BJ (cell line): ENCODE measurements around the gene UPF2. TPM values are rescaled to one million over a fixed set of nuclear protein-coding genes. Genes with fewer than 3 reads are reported as not detected.

Experiments used
- CTCF ChIA-PET: fragments of 350-600 bp; formaldehyde crosslinking; extraction: SDS; loops from one replicate; lab custom pipeline; 2021; ENCODE audit warnings: antibody characterized with exemption, inconsistent platforms; lab: Yijun Ruan, JAX
- POLR2A ChIA-PET: fragments of 300-600 bp; sonication (Branson Sonifier 250); formaldehyde crosslinking; extraction: SDS; loops from one replicate; lab custom pipeline; 2021; ENCODE audit warnings: antibody characterized with exemption; lab: Charles Lee
- DNase-seq: peaks from one replicate; pipeline ENCODE4 v3.0.0-alpha.2; 2011; ENCODE audit warnings: low read depth
- H3K27me3 ChIP-seq: 2 replicates; pipeline ENCODE4 v1.6.0; 2011; ENCODE audit warnings: low read length; ENCODE audit not compliant: control insufficient read depth, insufficient read depth
- H3K36me3 ChIP-seq: 2 replicates; pipeline ENCODE4 v1.5.1; 2011; ENCODE audit warnings: low read length; ENCODE audit not compliant: control insufficient read depth, insufficient read depth
- H3K4me3 ChIP-seq: 2 replicates; pipeline ENCODE4 v1.5.1; 2011; ENCODE audit warnings: low read depth, mild to moderate bottlenecking, control low read depth, low read length
- CTCF ChIP-seq: IDR thresholded peaks from 2 replicates; pipeline ENCODE4 v1.5.1; 2011; ENCODE audit warnings: low read depth, mild to moderate bottlenecking, control low read depth, inconsistent platforms, low read length, moderate library complexity; ENCODE audit not compliant: insufficient read depth
- polyA plus RNA-seq: library from polyadenylated mRNA; depleted of rRNA; stranded (reverse); fragments of >200 nt; gene quantifications from 2 replicates; pipeline ENCODE4 v1.2.3, GENCODE V29; 2011

Gene UPF2
- polyA plus RNA-seq, 1 experiment: 5.5 TPM

- POLR2A ChIA-PET: no interaction called here
- CTCF ChIA-PET: interaction anchor here (1.6 kb wide), 1 partner anchor 99 kb away, joined by 3 read pairs; no protein-coding TSS in a partner anchor
- H3K4me3 ChIP-seq: no peak overlapping the region
These were observed 156.5 kb downstream of the UPF2 start for GRCh38 chr10:11886138-11886474.

GRCh38 chr10:11885437-11886137, 157.0 kb downstream of the UPF2 start:
- ChIA-PET CTCF (interaction anchor here (1.0 to 1.6 kb wide), 2 partner anchors 66 to 99 kb away, joined by 3 read pairs; no protein-coding TSS in a partner anchor), POLR2A (no interaction called here)
- H3K4me3 ChIP-seq: no peak overlapping the region
- DNase-seq: no peak
- no peaks in the 10 kb centered on the region for H3K27me3 ChIP-seq
- H3K36me3 ChIP-seq: no peaks in the 10 kb centered on the region
- TF ChIP-seq CTCF: no peak

More at GRCh38 chr10:11886138-11886474, 156.5 kb downstream of the UPF2 start:
- Histone ChIP-seq H3K27me3 (no peaks in the 10 kb centered on the region), H3K36me3 (no peaks in the 10 kb centered on the region)
- DNase-seq: no peak
- no peak for TF ChIP-seq CTCF

- POLR2A ChIA-PET: no interaction called here
- CTCF ChIA-PET: interaction anchor here (1.0 to 1.6 kb wide), 2 partner anchors 66 to 100 kb away, joined by 3 read pairs; no protein-coding TSS in a partner anchor
- H3K36me3 ChIP-seq: no peaks in the 10 kb centered on the region
These were observed 157.7 kb downstream of the UPF2 start for GRCh38 chr10:11884706-11885423.

GRCh38 chr10:11882646-11883375, 159.8 kb downstream of the UPF2 start:
- Histone ChIP-seq H3K27me3 (no peaks in the 10 kb centered on the region), H3K36me3 (no peaks in the 10 kb centered on the region), H3K4me3 (no peak overlapping the region)
- DNase-seq: no peak
- POLR2A ChIA-PET: no interaction called here
- CTCF ChIA-PET: no interaction called here
- TF ChIP-seq CTCF: no peak

More at GRCh38 chr10:11884706-11885423, 157.7 kb downstream of the UPF2 start:
- DNase-seq: no peak
- TF ChIP-seq CTCF: no peak
- Histone ChIP-seq H3K4me3 (no peak overlapping the region), H3K27me3 (no peaks in the 10 kb centered on the region)
